NCI-H128 (cell line): Measurements from ENCODE around the gene TGFBI.

Source experiments
- DNase-seq: peaks from one replicate; lab custom pipeline; 2025; ENCODE audit not compliant: unreplicated experiment; lab: John Stamatoyannopoulos, UW

Gene TGFBI

DNA sequence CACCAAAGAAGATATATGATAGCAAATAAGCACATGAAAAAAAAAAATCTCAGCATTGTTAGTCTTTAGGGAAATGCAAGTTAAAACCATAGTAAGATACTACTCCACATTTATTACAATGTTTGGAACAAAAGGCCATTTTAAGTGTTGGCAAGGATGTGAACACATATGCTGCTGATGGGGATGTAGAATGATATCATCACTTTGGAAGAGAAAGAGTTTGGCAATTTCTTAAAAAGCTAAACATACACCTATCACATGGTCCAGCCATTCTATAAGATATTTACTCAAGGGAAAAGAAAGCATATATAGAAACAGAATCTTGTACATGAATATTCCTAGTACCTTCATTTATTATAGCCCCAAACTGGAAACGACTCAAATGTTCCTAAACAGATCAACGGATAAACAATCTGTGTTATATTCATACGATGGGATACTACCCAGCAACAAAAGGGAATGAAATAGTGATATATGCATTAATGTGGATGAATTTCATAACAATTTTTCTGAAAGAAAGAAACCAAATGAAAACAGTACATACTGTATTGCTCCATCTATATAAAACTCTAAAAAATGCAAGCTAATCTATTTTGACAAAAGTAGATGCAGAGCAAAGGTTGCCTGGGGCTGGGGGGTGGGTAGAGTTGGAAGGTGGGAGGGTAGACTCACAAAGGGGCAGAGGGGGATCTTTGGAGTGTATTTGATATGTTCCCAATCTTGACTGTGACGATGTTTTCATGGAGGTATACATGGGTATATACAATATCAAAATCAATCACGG lies 58.2 kb downstream of the TGFBI start:
- no peak for DNase-seq

- no peak for DNase-seq
These were observed 59.4 kb downstream of the TGFBI start for GRCh38 chr5:136087961-136088871.

GRCh38 chr5:136089791-136090190 lies 61.0 kb downstream of the TGFBI start:
- DNase-seq: no peak

DNA sequence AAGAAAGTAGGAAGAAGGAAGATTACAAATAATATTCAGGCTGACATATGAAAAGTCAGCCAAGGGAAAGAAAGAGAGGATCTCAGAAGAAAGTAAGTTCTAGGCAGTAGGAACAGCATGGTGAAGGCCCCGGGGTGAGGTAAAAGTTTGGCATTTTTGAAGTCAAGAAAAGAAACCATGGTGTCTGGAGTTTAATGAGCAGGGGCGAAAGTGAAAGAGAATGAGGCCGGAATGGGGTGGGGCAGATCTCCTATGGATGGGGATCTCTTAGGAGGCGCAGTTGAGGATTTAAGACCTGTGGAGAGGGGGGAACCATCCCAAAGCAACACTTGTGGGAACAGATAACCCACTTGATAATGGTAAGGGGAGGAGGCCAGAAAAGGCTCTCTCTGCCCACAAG lies 61.5 kb downstream of the TGFBI start:
- DNase-seq: no peak

GRCh38 chr5:136094189-136094912 lies 65.6 kb downstream of the TGFBI start:
- no peak for DNase-seq

GRCh38 chr5:136094913-136095641 lies 66.3 kb downstream of the TGFBI start:
- DNase-seq: no peak

- DNase-seq: no peak
These were observed 69.4 kb downstream of the TGFBI start for GRCh38 chr5:136098176-136098575.

DNA sequence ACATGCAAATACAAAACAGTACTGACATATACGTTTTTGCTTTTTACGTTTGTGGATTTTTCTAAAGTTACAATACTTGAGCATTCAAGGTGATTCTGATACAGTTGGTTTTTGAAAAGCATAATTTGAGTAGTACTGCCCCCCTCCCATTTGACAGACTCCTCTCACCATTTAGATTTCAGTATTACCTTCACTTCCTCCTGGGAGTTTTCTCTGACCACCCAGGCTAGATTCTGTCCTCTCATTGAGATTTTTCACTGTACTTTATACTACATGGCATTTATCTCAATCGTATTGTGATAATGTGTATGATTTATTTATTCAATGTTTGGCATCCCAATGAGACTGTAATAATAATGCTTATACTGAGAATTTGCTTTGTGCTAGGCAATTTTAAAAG lies 71.1 kb downstream of the TGFBI start:
- DNase-seq: no peak

GRCh38 chr5:136101884-136102283 lies 73.1 kb downstream of the TGFBI start:
- DNase-seq: no peak

GRCh38 chr5:136103118-136103517 lies 74.3 kb downstream of the TGFBI start:
- no peak for DNase-seq

DNA sequence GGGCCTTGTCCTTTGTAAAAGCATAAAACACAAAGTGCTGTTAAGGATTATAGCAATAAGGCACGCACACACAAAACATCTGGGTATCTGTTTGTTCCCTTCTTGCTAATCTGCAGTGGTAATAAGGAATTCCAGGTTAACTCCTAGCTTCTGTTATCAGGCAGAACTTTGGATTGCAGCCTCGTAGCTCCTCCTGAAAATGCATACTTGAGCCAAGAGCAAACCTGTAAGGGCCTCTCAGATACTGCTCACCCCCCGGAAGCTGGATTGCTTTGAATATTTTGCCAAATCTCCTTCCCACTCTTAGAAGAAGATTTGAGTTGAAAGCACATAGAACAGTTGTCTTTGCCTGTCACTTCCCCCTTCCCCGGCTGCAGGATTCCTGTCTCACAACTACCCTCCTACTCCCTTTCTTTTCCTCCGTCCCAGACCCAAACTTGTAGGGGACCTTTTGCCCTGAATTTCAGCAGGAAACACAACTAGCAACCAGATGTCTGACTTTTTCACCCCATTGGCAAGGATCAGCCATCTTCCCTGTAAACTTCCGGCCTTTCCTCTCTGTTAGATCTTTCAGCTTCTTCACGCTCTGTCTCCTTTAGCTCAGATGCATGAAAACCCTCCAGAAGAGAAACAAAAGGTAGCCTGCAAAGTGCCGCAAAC lies 75.6 kb downstream of the TGFBI start:
- no peak for DNase-seq

GRCh38 chr5:136106351-136107031 lies 77.7 kb downstream of the TGFBI start:
- DNase-seq: no peak

- no peak for DNase-seq
These were observed 79.4 kb downstream of the TGFBI start for GRCh38 chr5:136108180-136108611.

- no peak for DNase-seq
These were observed 80.0 kb downstream of the TGFBI start for GRCh38 chr5:136108766-136109165.

GRCh38 chr5:136109453-136110135 lies 80.8 kb downstream of the TGFBI start:
- DNase-seq: no peak
